ENCODE data around the gene S1PR4.

The S1PR4 gene

GRCh38 chr19:3229346-3229743, 50.8 kb downstream of the S1PR4 start:
- DNase-seq (ENCODE audit: low read depth in 1 of 2, low spot score in 1 of 2): no peak
- in situ Hi-C loops (cut with HindIII; ENCODE audit: low pct_unique_long_range_greater_than_20kb, low sequenced_read_pairs): no loop called here
- no peak for TF ChIP-seq JUND (IDR thresholded peaks at IDR 0.05; ENCODE audit: low read depth)

All from T47D (cell line).